Large intestine (tissue), 3 donors: Measurements from ENCODE around the gene PAK6. TPM values are rescaled to one million over a fixed set of nuclear protein-coding genes. Genes with fewer than 3 reads are reported as not detected.

Experiments used
- DNase-seq, 2 donors: peaks; one replicate each; pipeline versions ENCODE4 v3.0.0 to v3.0.0-alpha.2; 2013
- H3K27ac ChIP-seq: one replicate; pipeline ENCODE4 v1.5.1; 2013; ENCODE audit warnings: low read length
- H3K27me3 ChIP-seq: 2 replicates; pipeline ENCODE4 v1.6.1; 2013; ENCODE audit warnings: low read length; ENCODE audit not compliant: control insufficient read depth, insufficient read depth
- H3K36me3 ChIP-seq: 2 replicates; pipeline ENCODE4 v1.6.1; 2013; ENCODE audit warnings: low read length; ENCODE audit not compliant: control insufficient read depth, insufficient read depth
- H3K4me1 ChIP-seq: one replicate; pipeline ENCODE4 v1.6.1; 2013; ENCODE audit warnings: low read length; ENCODE audit not compliant: control insufficient read depth, insufficient read depth
- H3K4me3 ChIP-seq: one replicate; pipeline ENCODE4 v1.5.1; 2013; ENCODE audit warnings: low read length
- H3K9me3 ChIP-seq: one replicate; pipeline ENCODE4 v1.6.1; 2013; ENCODE audit warnings: mild to moderate bottlenecking, low read depth, low read length, moderate library complexity; ENCODE audit not compliant: control insufficient read depth
- WGBS: methylation state at CpG from one replicate; pipeline ENCODE4 v1.1.5; 2013; ENCODE audit warnings: low lambda C conversion rate; ENCODE audit not compliant: insufficient coverage; 5-methylcytosine and 5-hydroxymethylcytosine counted together
- polyA plus RNA-seq: library from polyadenylated mRNA; unstranded; fragments of 120-200 nt; gene quantifications from one replicate; pipeline ENCODE4 v1.2.1, GENCODE V29; 2013

PAK6 gene
- polyA plus RNA-seq, 1 donor: 14.8 TPM

DNA sequence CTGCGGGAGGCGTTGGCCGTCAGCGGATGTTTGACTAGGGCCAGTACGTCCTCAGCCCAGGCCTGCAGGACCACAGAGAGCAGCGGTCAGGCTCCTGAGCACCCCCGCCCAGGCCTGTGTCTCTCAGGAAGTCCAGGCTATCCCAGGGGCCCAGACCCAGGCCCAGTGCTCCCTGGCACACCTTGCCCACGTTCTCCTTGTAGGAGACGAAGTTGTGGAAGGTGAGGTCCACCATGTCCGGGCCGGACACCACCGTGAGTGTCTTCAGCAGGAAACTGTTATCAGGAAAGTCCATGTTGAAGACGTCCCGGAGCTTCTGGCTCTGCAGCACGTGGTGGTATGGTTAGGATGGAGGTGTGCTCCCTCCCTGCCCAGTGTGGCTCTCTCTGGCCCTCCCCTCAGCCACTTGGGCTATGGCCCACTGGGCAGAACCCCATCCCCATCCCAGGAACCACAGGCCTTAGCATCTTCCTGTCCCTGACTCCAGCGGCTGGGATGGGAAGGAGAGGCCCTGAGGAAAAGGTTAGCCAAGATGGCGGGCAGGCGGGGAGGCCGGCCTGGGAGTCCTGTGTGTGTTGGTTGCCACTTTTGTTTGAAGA, 63.5 kb downstream of the PAK6 start:
- Histone ChIP-seq H3K4me3 (no peak overlapping the region), H3K36me3 (no peaks in the 10 kb centered on the region), H3K9me3 (no peaks in the 10 kb centered on the region), H3K4me1 (no peaks in the 10 kb centered on the region), H3K27ac (no peak overlapping the region), H3K27me3 (peaks cover 2% of the 10 kb centered on the region)
- no CpG with 5 or more reads among the region's 19 CpGs for WGBS
- no peak for DNase-seq

DNA sequence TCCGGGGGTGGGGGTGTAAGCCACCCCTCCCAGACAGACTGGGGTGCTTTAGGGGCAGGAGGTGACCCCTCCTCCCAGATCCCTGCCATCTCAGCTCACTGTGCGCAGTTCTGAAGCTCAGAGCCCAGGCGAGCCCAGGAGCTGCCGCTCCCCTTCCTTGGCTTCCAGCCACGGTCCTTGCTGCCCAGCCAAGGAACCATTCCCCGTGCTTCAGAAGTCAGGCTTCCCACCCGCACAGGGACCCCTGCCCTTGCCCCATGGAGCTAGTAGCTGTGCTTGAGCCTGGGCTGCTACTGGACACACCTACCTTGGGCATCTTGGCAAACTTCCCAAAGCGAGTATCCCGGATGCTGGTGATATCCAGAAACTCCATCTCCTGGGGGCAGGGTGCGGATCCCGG, 64.1 kb downstream of the PAK6 start:
- Histone ChIP-seq H3K36me3 (no peaks in the 10 kb centered on the region), H3K9me3 (no peaks in the 10 kb centered on the region), H3K27ac (no peak overlapping the region), H3K4me3 (no peak overlapping the region), H3K27me3 (peaks cover 2% of the 10 kb centered on the region), H3K4me1 (peaks cover 1% of the 10 kb centered on the region)
- no CpG with 5 or more reads among the region's 11 CpGs for WGBS
- no peak for DNase-seq

DNA sequence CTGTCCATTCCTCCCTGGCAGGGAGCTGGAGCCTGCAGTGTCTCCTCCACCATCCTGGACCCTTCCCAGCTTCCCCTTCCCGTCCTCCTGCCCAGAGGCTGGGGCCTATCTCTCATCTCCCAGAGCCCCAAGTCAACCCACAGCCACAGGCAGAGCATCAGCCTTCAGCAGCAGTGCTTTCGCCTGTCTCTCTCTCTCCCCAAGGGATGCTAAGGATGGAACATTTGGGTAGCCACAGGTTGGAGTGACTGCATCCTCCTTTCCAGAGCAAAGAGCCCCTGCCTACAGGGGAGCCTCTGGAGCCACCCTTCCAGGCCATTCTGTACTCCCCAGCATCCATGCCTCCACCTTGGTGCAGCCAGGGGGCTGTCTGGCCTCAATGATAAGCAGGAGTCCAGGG, 64.7 kb downstream of the PAK6 start:
- Histone ChIP-seq H3K4me1 (peaks cover 2% of the 10 kb centered on the region), H3K4me3 (no peak overlapping the region), H3K9me3 (no peaks in the 10 kb centered on the region), H3K27me3 (peaks cover 2% of the 10 kb centered on the region), H3K27ac (no peak overlapping the region), H3K36me3 (no peaks in the 10 kb centered on the region)
- WGBS: no CpG with 5 or more reads among the region's 2 CpGs
- DNase-seq: no peak

DNA sequence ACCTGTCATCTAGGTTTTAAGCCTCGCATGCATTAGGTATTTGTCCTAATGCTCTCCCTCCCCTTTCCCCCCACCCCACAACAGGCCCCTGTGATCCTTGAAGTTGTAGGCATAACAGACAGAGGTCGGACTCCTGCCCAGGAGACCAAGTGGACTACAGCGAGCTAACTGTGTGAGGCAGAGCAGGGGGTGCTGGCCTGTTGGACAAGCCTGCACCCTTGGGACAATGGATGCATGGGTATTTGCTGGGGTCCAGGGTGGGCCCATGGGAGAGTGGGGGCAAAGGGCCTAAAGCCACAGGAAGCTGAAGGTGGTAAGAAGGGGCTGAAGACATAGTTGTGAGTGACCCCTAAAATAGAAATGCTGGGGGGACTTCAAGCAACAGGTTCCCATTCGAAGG, 66.4 kb downstream of the PAK6 start:
- Histone ChIP-seq H3K4me3 (no peak overlapping the region), H3K27ac (no peak overlapping the region), H3K36me3 (no peaks in the 10 kb centered on the region), H3K4me1 (peaks cover 2% of the 10 kb centered on the region), H3K9me3 (no peaks in the 10 kb centered on the region), H3K27me3 (peaks cover 9% of the 10 kb centered on the region)
- no peak for DNase-seq
- WGBS: no CpG with 5 or more reads among the region's 4 CpGs

DNA sequence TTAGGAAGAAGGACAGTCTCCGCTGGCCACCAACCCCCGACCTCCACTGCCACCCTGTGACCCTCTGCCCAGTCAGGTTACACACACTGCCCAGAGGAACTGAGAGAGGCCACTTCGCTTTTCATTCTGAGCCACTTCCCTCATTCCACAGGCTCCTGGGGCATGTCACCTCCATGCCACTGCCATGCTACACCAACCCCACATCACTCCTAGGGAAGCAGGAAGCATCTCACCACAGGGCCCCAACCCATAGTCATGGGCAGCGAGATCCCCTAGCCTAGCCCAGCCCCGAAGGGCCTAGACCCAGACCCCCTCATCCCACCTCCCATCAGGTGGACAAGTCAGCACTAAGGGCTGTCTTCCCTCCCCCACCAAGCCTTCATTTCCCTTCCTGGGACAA, 67.5 kb downstream of the PAK6 start:
- Histone ChIP-seq H3K27me3 (peaks cover 13% of the 10 kb centered on the region), H3K27ac (no peak overlapping the region), H3K4me1 (peaks cover 2% of the 10 kb centered on the region), H3K4me3 (no peak overlapping the region), H3K36me3 (no peaks in the 10 kb centered on the region), H3K9me3 (no peaks in the 10 kb centered on the region)
- WGBS: 100% methylated on average over 1 of the region's 5 CpGs
- no peak for DNase-seq

DNA sequence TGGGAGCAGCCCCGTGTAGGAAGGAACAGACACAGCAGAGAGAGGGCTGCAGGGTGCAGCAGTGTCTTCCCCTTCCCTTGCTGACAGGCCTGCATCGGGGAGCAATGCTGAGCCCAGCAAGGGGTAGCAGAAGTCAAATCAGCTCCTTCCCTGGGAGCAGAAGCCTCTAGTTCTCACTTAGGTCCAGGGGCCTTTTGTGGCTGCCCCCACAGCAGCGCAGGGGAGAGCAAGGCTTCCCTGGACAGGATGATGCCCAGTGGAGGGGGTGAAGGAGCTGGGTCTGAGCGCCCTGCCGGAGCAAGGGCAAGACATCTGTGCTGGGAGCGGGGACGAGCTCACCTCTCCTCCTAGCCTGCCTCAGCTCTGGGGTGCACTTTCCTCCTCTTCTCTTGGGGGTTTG, 68.0 kb downstream of the PAK6 start:
- DNase-seq: no peak
- H3K4me3 ChIP-seq: peak overlapping the region; percentile 17
- H3K36me3 ChIP-seq: no peaks in the 10 kb centered on the region
- peaks cover 2% of the 10 kb centered on the region for H3K4me1 ChIP-seq
- H3K27me3 ChIP-seq: peaks cover 15% of the 10 kb centered on the region
- WGBS: no CpG with 5 or more reads among the region's 7 CpGs
- no peaks in the 10 kb centered on the region for H3K9me3 ChIP-seq
- H3K27ac ChIP-seq: no peak overlapping the region

DNA sequence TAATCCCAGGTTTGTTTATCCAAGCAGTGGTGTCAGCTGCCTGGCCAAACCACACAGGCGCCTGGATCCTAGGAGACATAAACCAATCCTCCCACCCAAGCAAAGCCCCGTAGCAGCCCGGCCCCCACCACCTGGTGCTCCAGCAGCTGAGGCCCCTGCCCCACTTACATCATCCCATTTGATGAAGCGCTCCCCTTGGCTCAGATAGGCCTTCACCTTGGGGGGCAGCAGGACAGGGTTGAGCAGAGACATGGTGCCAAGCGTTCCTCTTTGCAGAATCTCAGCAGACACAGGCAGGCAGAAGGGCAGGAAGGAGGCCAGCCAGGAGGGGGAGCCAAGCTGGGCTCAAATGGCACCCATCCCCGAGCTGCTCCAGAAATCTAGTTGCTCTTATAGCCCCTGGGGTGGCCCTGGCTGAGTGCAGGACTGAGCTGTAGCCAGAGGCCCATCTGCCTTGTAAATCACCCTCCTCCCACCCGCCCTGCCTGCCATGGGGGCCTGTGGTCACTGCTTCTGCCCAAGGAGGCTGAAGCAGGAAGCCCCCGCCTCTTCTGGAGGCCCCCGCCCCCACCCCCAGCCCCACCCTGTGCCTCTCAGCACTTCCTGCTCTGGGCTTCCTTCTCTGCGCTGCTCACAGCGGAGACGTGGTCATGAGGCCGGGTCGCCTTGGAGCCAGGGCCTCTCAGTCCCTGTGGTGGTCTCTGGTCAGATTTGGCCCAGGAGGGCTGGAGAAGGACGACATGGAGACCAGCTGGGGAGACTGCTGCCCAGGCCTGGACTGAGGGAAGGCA, 68.8 kb downstream of the PAK6 start, which contains the start of gene PLCB2:
Gene PLCB2, minus strand, starts transcription at position 515 of the 791 bp plus-strand sequence. Its CDS starts 263 bp downstream, at position 252.
- no CpG with 5 or more reads among the region's 15 CpGs for WGBS
- Histone ChIP-seq H3K4me1 (peaks cover 2% of the 10 kb centered on the region), H3K27ac (peak within 1 kb of the TSS; percentile 50), H3K27me3 (peaks cover 19% of the 10 kb centered on the region), H3K9me3 (no peaks in the 10 kb centered on the region), H3K36me3 (no peaks in the 10 kb centered on the region), H3K4me3 (peak within 1 kb of the TSS; percentile 24)
- DNase-seq: no peak

DNA sequence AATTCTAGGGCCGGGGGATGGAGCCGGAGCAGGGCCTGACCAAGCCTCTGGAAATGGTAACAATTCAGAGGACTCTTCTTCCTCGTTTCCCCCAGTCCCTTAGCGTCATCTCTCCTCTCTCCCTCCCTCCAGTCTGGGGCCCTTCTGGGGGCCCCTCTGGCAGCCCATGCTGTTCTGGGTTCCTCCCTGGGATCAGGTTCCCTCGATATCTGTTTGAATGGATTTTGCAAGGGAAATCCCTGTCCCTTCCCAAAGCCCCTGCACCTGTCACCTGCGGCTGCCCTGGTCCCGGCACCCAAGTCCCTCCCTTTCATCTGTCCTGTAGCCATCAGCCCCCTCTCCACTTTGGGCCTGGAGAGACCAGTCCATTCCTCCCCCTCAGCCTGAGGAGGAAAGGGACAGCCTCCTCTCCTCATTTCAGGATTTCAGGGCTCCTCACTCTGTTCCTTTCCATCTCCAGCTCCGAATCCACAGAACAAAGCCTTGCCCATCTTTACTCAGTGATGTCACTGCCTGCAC, 70.5 kb downstream of the PAK6 start:
- no peak for DNase-seq
- no peaks in the 10 kb centered on the region for H3K36me3 ChIP-seq
- H3K27ac ChIP-seq: no peak overlapping the region
- no CpG with 5 or more reads among the region's 8 CpGs for WGBS
- H3K9me3 ChIP-seq: no peaks in the 10 kb centered on the region
- peaks cover 2% of the 10 kb centered on the region for H3K4me1 ChIP-seq
- peaks cover 17% of the 10 kb centered on the region for H3K27me3 ChIP-seq
- H3K4me3 ChIP-seq: no peak overlapping the region

DNA sequence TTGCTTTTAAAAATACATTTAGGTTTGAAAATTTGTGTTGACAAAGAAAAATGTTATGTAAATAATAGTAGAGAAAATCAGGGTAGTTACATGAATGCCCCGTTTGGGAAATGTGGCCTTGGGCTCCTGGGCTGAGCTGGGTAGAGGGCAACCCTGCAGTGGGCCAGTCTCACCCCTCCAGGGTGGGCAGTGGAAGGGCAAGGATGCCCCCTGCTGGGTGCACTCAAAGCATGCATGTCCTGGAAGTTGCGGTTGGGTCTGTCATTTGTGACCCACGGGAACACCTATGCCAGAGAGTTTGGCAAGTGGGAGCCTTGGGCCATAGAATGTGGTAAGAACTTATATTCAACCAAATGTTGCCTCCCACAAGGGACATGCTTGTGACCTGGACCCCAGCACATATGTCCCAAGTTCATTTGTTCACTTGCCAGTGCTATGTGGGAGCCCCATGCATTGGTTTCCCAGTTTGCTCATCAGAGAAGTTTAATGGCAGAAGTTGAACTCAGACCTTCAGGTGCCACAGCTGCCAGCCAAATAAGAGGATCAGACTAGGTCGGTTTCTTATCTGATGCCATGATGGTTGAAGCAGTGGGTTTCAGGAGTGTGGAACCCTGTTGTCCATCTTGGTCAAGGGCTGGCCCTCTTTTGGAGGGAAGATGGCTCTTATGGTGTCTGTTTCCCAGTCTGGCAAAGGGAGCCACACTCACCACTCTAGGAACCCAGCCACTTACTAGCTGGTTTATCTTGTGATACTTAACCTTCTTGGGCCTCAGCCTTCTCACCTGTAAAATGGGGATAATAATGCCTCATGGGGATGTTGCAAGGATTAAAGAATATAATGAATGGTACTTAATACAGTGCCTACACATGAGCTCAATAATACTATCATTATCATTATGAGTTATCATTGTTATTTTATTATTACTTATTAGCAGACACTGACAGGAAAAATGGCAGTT, 71.4 kb downstream of the PAK6 start:
- H3K4me1 ChIP-seq: peaks cover 2% of the 10 kb centered on the region
- no peaks in the 10 kb centered on the region for H3K36me3 ChIP-seq
- H3K27ac ChIP-seq: no peak overlapping the region
- no peak for DNase-seq
- peaks cover 17% of the 10 kb centered on the region for H3K27me3 ChIP-seq
- no CpG with 5 or more reads among the region's 4 CpGs for WGBS
- no peak overlapping the region for H3K4me3 ChIP-seq
- no peaks in the 10 kb centered on the region for H3K9me3 ChIP-seq

DNA sequence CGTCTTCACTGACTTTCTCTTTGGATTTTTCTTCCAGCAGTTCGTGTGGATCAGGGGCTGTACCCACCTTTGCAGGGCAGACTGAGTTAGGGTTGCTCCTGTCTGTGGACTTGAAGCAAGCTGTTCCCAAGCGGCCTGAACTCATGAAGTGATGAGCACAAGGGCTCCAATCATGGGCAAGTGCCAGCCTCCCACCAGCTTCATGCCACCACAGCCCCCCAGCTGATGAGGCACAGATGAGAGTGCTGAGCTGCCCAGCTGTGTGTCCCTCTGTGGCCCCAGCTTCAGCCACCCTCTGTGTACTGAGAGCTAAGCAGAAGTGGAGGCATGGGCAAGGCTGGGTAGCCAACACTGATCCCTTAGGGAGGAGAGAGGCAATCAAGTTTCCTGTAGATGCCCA, 72.1 kb downstream of the PAK6 start:
- H3K36me3 ChIP-seq: no peaks in the 10 kb centered on the region
- H3K9me3 ChIP-seq: no peaks in the 10 kb centered on the region
- H3K27me3 ChIP-seq: peaks cover 17% of the 10 kb centered on the region
- no peak for DNase-seq
- H3K4me3 ChIP-seq: no peak overlapping the region
- peaks cover 2% of the 10 kb centered on the region for H3K4me1 ChIP-seq
- H3K27ac ChIP-seq: no peak overlapping the region
- 67% methylated on average over 1 of the region's 3 CpGs for WGBS
